Measurements from ENCODE around the gene FAM170B.

DNA sequence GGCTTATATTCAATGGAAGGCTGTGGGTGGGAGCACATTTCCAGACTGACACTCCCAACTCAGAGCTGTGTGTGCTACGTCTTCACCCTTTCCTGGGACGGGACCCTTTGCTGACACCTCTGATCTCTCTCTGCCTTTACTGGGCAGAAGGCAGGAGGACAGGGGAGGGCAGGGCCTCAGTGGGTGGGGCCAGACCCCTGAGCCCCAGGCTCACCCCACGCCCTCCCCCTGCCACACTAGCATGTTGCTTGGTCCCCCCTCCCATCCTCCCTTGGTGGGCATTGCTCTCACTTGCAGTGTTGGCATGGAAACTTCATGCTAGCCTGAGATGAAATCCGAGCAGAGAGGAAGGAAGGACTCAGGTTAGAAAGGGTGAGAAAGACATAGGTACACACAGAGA, 36.0 kb upstream of the FAM170B start:
- TF ChIP-seq, protein P1, sequence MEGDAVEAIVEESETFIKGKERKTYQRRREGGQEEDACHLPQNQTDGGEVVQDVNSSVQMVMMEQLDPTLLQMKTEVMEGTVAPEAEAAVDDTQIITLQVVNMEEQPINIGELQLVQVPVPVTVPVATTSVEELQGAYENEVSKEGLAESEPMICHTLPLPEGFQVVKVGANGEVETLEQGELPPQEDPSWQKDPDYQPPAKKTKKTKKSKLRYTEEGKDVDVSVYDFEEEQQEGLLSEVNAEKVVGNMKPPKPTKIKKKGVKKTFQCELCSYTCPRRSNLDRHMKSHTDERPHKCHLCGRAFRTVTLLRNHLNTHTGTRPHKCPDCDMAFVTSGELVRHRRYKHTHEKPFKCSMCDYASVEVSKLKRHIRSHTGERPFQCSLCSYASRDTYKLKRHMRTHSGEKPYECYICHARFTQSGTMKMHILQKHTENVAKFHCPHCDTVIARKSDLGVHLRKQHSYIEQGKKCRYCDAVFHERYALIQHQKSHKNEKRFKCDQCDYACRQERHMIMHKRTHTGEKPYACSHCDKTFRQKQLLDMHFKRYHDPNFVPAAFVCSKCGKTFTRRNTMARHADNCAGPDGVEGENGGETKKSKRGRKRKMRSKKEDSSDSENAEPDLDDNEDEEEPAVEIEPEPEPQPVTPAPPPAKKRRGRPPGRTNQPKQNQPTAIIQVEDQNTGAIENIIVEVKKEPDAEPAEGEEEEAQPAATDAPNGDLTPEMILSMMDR (IDR thresholded peaks at IDR 0.05): no peak
- TF ChIP-seq EP300 (IDR thresholded peaks at IDR 0.05) (no peak), POLR2A (IDR thresholded peaks at IDR 0.05) (no peak)
